ENCODE data around the gene AGAP1. TPM values are rescaled to one million over a fixed set of nuclear protein-coding genes. Genes with fewer than 3 reads are reported as not detected.

AGAP1 gene
- total and polyA plus RNA-seq, 4 donors = 2.0 to 8.5 (median 5.4) TPM

- Histone ChIP-seq H3K9ac (ENCODE audit: low read depth in 1 of 2, low read length in 2 of 2) (no peak overlapping the region), H3K4me3 (ENCODE audit: low read depth in 1 of 3, low read length in 3 of 3) (no peak overlapping the region), H3K4me1 (ENCODE audit: control insufficient read depth in 4 of 4, insufficient read depth in 4 of 4, low read length in 3 of 4) (no peaks in the 10 kb centered on the region), H3K27me3 (ENCODE audit: control insufficient read depth in 4 of 4, insufficient read depth in 4 of 4, low read length in 3 of 4) (no peaks in the 10 kb centered on the region), H3K9me3 (ENCODE audit: control insufficient read depth in 4 of 4, low read length in 3 of 4) (no peaks in the 10 kb centered on the region), H3K36me3 (ENCODE audit: control insufficient read depth in 4 of 4, insufficient read depth in 3 of 4, low read depth in 1 of 4, low read length in 3 of 4) (no peaks in the 10 kb centered on the region), H3K27ac (ENCODE audit: low read depth in 1 of 2, low read length in 2 of 2) (no peak overlapping the region)
- DNase-seq (ENCODE audit: low spot score) = no peak
- WGBS = 60% methylated on average over 3 of the region's 3 CpGs
- peak; percentile 12 for TF ChIP-seq FOXA1 (IDR thresholded peaks at IDR 0.05)
- no peak for TF ChIP-seq JUND (IDR thresholded peaks at IDR 0.05)
- TF ChIP-seq HNF4A (conservative IDR thresholded peaks at IDR 0.05) = peak; percentile 55 to 69
- TF ChIP-seq RXRA (IDR thresholded peaks at IDR 0.05) = peak; percentile 17 to 71
- TF ChIP-seq NR2F2 (IDR thresholded peaks at IDR 0.05) = no peak
Observed at GRCh38 chr2:235990344-235990743, 496.5 kb downstream of the AGAP1 start.

- DNase-seq (ENCODE audit: low spot score) = no peak
- H3K36me3 ChIP-seq (ENCODE audit: control insufficient read depth in 4 of 4, insufficient read depth in 3 of 4, low read depth in 1 of 4, low read length in 3 of 4) = no peaks in the 10 kb centered on the region
- no peak overlapping the region for H3K4me3 ChIP-seq (ENCODE audit: low read depth in 1 of 3, low read length in 3 of 3)
- no peaks in the 10 kb centered on the region for H3K9me3 ChIP-seq (ENCODE audit: control insufficient read depth in 4 of 4, low read length in 3 of 4)
- H3K27me3 ChIP-seq (ENCODE audit: control insufficient read depth in 4 of 4, insufficient read depth in 4 of 4, low read length in 3 of 4) = no peaks in the 10 kb centered on the region
- WGBS = 97% methylated on average over 20 of the region's 20 CpGs
- H3K27ac ChIP-seq (ENCODE audit: low read depth in 1 of 2, low read length in 2 of 2) = no peak overlapping the region
- no peak overlapping the region for H3K9ac ChIP-seq (ENCODE audit: low read depth in 1 of 2, low read length in 2 of 2)
- TF ChIP-seq EGR1 (IDR thresholded peaks at IDR 0.05; ENCODE audit: low read depth in 2 of 2) = no peak
- TF ChIP-seq JUND (IDR thresholded peaks at IDR 0.05) = no peak
- no peak for TF ChIP-seq CTCF (IDR thresholded peaks at IDR 0.05; ENCODE audit: low read depth, low read length, missing input control)
- no peak for TF ChIP-seq ZBTB33 (IDR thresholded peaks at IDR 0.05)
- no peak for TF ChIP-seq TAF1 (conservative IDR thresholded peaks at IDR 0.05)
- TF ChIP-seq RXRA (IDR thresholded peaks at IDR 0.05) = no peak
- TF ChIP-seq RAD21 (IDR thresholded peaks at IDR 0.05) = no peak
- no peak for TF ChIP-seq SP1 (IDR thresholded peaks at IDR 0.05)
- TF ChIP-seq ATF3 (IDR thresholded peaks at IDR 0.05) = no peak
- TF ChIP-seq REST (IDR thresholded peaks at IDR 0.05) = no peak
- no peak for TF ChIP-seq GABPA (IDR thresholded peaks at IDR 0.05 in 1 of 2, conservative IDR thresholded peaks at IDR 0.05 in 1 of 2)
- TF ChIP-seq FOXA1 (IDR thresholded peaks at IDR 0.05) = no peak
- TF ChIP-seq HNF4A (conservative IDR thresholded peaks at IDR 0.05) = no peak
- no peak for TF ChIP-seq YY1 (IDR thresholded peaks at IDR 0.05)
- TF ChIP-seq HNF4G (IDR thresholded peaks at IDR 0.05) = no peak
- no peak for TF ChIP-seq FOXA2 (IDR thresholded peaks at IDR 0.05)
- TF ChIP-seq MAX (IDR thresholded peaks at IDR 0.05) = no peak
- TF ChIP-seq NR2F2 (IDR thresholded peaks at IDR 0.05) = no peak
- no peaks in the 10 kb centered on the region for H3K4me1 ChIP-seq (ENCODE audit: control insufficient read depth in 4 of 4, insufficient read depth in 4 of 4, low read length in 3 of 4)
Observed at GRCh38 chr2:235992024-235992423, 498.2 kb downstream of the AGAP1 start.

All from liver (tissue), 9 donors.